Muscle layer of colon (tissue), 2 donors: ENCODE results near the gene MSANTD3.
"Not testable (repeated sequence)": the region's sequence is repeated elsewhere in the genome, so short reads cannot be mapped to it uniquely, and the experiment has no call there.

ENCODE experiments used
- H3K27ac ChIP-seq: one replicate; pipeline ENCODE4 v1.7.0; 2013; ENCODE audit warnings: low read depth, mild to moderate bottlenecking, low read length, moderate library complexity
- H3K27me3 ChIP-seq, 2 donors: one replicate each; pipeline ENCODE4 v1.7.0; 2013; ENCODE audit warnings: low read length in 2 of 2, mild to moderate bottlenecking in 2 of 2; ENCODE audit not compliant: insufficient read depth in 2 of 2, control insufficient read depth in 1 of 2
- H3K36me3 ChIP-seq: one replicate; pipeline ENCODE4 v1.7.0; 2013; ENCODE audit warnings: mild to moderate bottlenecking, low read length; ENCODE audit not compliant: insufficient read depth
- H3K4me1 ChIP-seq: one replicate; pipeline ENCODE4 v1.7.0; 2013; ENCODE audit warnings: mild to moderate bottlenecking, low read length; ENCODE audit not compliant: insufficient read depth
- H3K4me3 ChIP-seq, 2 donors: one replicate each; pipeline ENCODE4 v1.7.0; 2013; ENCODE audit warnings: low read length in 2 of 2, low read depth in 1 of 2, mild to moderate bottlenecking in 1 of 2, moderate library complexity in 1 of 2
- H3K9ac ChIP-seq: one replicate; pipeline ENCODE4 v1.7.0; 2013; ENCODE audit warnings: low read length
- H3K9me3 ChIP-seq: one replicate; pipeline ENCODE4 v1.7.0; 2013; ENCODE audit warnings: mild to moderate bottlenecking, low read length
- donor health status: abdominal sarcoma.
- donor health status: Adenocarcinoma of cecum.

Gene MSANTD3

GRCh38 chr9:100426530-100427365, at the start of gene MSANTD3:
Gene MSANTD3, plus strand, starts transcription at chr9:100427143. Its CDS starts 14,796 bp downstream, at chr9:100441939.
- Histone ChIP-seq H3K27ac (peak within 1 kb of the TSS; percentile 91), H3K36me3 (no peaks in the 10 kb centered on the region), H3K4me1 (peaks cover 34% of the 10 kb centered on the region), H3K4me3 (peak within 1 kb of the TSS; percentile 75 to 80), H3K9me3 (no peaks in the 10 kb centered on the region), H3K9ac (peak within 1 kb of the TSS; percentile 77), H3K27me3 (no peaks in the 10 kb centered on the region)

GRCh38 chr9:100379862-100380261, 47.1 kb upstream of the MSANTD3 start:
- Histone ChIP-seq H3K4me3 (no peak overlapping the region), H3K27me3 (no peaks in the 10 kb centered on the region), H3K9me3 (no peaks in the 10 kb centered on the region), H3K9ac (no peak overlapping the region), H3K27ac (no peak overlapping the region), H3K4me1 (no peaks in the 10 kb centered on the region), H3K36me3 (no peaks in the 10 kb centered on the region)

- not testable (repeated sequence) for H3K4me1 ChIP-seq, H3K36me3 ChIP-seq, H3K27ac ChIP-seq, H3K27me3 ChIP-seq, H3K9ac ChIP-seq, H3K9me3 ChIP-seq, H3K4me3 ChIP-seq
Observed at GRCh38 chr9:100392989-100393388, 34.0 kb upstream of the MSANTD3 start.

GRCh38 chr9:100394032-100394695, 32.8 kb upstream of the MSANTD3 start:
- H3K9ac ChIP-seq: no peak overlapping the region
- no peaks in the 10 kb centered on the region for H3K36me3 ChIP-seq
- no peaks in the 10 kb centered on the region for H3K4me1 ChIP-seq
- H3K9me3 ChIP-seq: no peaks in the 10 kb centered on the region
- H3K4me3 ChIP-seq: no peak overlapping the region
- no peak overlapping the region for H3K27ac ChIP-seq
- no peaks in the 10 kb centered on the region for H3K27me3 ChIP-seq

GRCh38 chr9:100394816-100395215, 32.1 kb upstream of the MSANTD3 start:
- H3K4me1 ChIP-seq: no peaks in the 10 kb centered on the region
- H3K4me3 ChIP-seq: no peak overlapping the region
- H3K27me3 ChIP-seq: no peaks in the 10 kb centered on the region
- H3K27ac ChIP-seq: no peak overlapping the region
- no peaks in the 10 kb centered on the region for H3K36me3 ChIP-seq
- H3K9me3 ChIP-seq: no peaks in the 10 kb centered on the region
- no peak overlapping the region for H3K9ac ChIP-seq

GRCh38 chr9:100396769-100397168, 30.2 kb upstream of the MSANTD3 start:
- no peaks in the 10 kb centered on the region for H3K36me3 ChIP-seq
- H3K9me3 ChIP-seq: no peaks in the 10 kb centered on the region
- H3K4me3 ChIP-seq: no peak overlapping the region
- no peaks in the 10 kb centered on the region for H3K4me1 ChIP-seq
- no peak overlapping the region for H3K9ac ChIP-seq
- no peaks in the 10 kb centered on the region for H3K27me3 ChIP-seq
- H3K27ac ChIP-seq: no peak overlapping the region

- H3K4me1 ChIP-seq: no peaks in the 10 kb centered on the region
- no peak overlapping the region for H3K27ac ChIP-seq
- no peak overlapping the region for H3K9ac ChIP-seq
- H3K4me3 ChIP-seq: no peak overlapping the region
- H3K36me3 ChIP-seq: no peaks in the 10 kb centered on the region
- H3K27me3 ChIP-seq: no peaks in the 10 kb centered on the region
- no peaks in the 10 kb centered on the region for H3K9me3 ChIP-seq
Observed at GRCh38 chr9:100397529-100398266, 29.2 kb upstream of the MSANTD3 start.

GRCh38 chr9:100401042-100401441, 25.9 kb upstream of the MSANTD3 start:
- no peaks in the 10 kb centered on the region for H3K9me3 ChIP-seq
- no peak overlapping the region for H3K9ac ChIP-seq
- no peak overlapping the region for H3K4me3 ChIP-seq
- no peaks in the 10 kb centered on the region for H3K4me1 ChIP-seq
- H3K36me3 ChIP-seq: no peaks in the 10 kb centered on the region
- H3K27me3 ChIP-seq: no peaks in the 10 kb centered on the region
- H3K27ac ChIP-seq: no peak overlapping the region

- no peak overlapping the region for H3K27ac ChIP-seq
- no peaks in the 10 kb centered on the region for H3K27me3 ChIP-seq
- no peak overlapping the region for H3K9ac ChIP-seq
- H3K4me3 ChIP-seq: no peak overlapping the region
- no peaks in the 10 kb centered on the region for H3K9me3 ChIP-seq
- H3K36me3 ChIP-seq: no peaks in the 10 kb centered on the region
- H3K4me1 ChIP-seq: peaks cover 8% of the 10 kb centered on the region
Observed at GRCh38 chr9:100406962-100407361, 20.0 kb upstream of the MSANTD3 start.

GRCh38 chr9:100408546-100409175, 18.3 kb upstream of the MSANTD3 start:
- Histone ChIP-seq H3K27ac (no peak overlapping the region), H3K9me3 (no peaks in the 10 kb centered on the region), H3K27me3 (no peaks in the 10 kb centered on the region), H3K4me1 (peaks cover 12% of the 10 kb centered on the region), H3K9ac (no peak overlapping the region), H3K4me3 (no peak overlapping the region), H3K36me3 (no peaks in the 10 kb centered on the region)

- no peak overlapping the region for H3K9ac ChIP-seq
- H3K27me3 ChIP-seq: no peaks in the 10 kb centered on the region
- peaks cover 12% of the 10 kb centered on the region for H3K4me1 ChIP-seq
- no peaks in the 10 kb centered on the region for H3K36me3 ChIP-seq
- no peaks in the 10 kb centered on the region for H3K9me3 ChIP-seq
- H3K4me3 ChIP-seq: no peak overlapping the region
- no peak overlapping the region for H3K27ac ChIP-seq
Observed at GRCh38 chr9:100409176-100409556, 17.8 kb upstream of the MSANTD3 start.
